Stimulated activated CD4-positive, alpha-beta T cell treated with anti-CD3 and anti-CD28 coated beads, Interleukin-2, amount 100 ng/mL, for 48 hours (primary cell): Measurements from ENCODE around the gene DGKE.
A peak's percentile ranks its signal among the peaks of the same experiment; 100 is the strongest.

Source experiments
- DNase-seq, 2 donors: peaks; one replicate each; pipeline ENCODE4 v3.0.0-alpha.2; 2020

DGKE gene

DNA sequence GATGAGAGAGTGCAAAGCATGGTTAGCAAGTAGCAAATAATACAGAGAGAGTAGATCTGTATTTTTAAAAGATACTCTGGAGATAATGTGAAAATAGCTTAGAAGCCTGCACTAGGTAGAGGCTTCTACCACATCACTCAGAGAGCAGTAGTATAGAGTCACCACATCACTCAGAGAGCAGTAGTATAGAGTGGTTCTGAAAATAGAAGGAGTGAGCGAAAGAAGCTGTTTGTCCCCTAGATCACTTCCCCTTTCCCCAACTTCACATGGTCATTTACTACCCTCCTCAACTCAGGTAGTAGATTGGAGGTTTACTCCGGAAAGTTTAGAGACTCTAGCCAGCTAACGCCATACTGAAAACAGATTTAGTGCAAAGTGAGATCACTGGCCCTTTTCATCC lies 17.1 kb downstream of the DGKE start:
- no peak for DNase-seq

DNA sequence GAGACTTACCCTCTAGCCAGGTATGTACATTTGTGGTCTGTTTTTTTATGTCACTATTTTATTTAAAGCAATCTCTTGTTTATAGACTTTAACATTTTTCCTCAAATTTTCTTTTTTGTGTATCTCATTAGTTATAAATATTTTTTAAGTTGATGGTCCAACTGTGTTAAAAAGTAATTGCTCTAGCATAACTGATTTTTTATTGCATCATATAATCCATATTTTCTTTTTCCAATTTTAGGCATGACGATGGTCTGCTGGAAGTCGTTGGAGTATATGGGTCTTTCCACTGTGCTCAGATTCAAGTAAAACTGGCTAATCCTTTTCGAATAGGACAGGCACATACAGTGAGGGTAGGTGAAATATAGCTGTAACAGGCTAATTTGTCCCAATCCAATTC lies 27.9 kb downstream of the DGKE start:
- DNase-seq, result no peak

GRCh38 chr17:56863974-56864373 lies 30.0 kb downstream of the DGKE start:
- DNase-seq, result no peak

DNA sequence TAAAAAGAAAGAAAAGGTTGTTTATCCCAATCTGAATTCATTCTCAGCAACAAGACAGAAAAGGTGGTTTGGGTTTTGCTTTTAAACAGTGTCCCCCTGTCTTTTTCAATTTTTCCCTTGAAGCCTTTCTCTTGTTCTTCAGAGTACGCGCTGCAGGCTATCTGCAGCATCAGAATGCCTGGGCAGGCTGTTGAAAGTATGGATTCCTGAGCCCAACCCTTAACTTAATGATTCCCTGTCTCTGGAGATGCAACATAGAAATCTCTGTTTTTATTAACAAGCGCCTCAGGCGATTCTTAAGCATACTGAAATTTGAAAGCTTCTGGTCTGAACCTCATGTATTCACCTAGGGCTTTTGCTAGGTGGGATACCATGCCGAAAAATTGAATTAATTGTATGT lies 32.1 kb downstream of the DGKE start:
- no peak for DNase-seq

DNA sequence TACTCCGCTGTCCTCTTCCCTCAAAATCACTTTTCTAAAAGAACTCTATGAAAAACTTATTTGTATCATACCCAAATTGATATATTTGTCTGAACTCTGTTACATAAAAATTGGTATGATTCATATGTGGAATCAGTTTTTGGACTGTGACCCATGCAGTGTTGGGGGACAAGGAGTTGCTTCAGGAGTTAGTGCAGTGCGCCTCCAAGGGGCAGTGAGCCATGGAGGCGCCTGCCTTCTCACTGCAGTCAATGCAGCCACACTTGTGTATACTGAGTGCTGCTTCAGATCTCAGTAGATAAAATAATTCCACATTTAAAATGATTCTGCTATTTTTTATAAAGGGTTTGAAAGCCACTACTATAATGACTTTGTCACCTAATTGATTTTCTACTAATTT lies 32.5 kb downstream of the DGKE start:
- no peak for DNase-seq

- DNase-seq, result no peak
Measured at GRCh38 chr17:56867948-56868376, 34.0 kb downstream of the DGKE start.

DNA sequence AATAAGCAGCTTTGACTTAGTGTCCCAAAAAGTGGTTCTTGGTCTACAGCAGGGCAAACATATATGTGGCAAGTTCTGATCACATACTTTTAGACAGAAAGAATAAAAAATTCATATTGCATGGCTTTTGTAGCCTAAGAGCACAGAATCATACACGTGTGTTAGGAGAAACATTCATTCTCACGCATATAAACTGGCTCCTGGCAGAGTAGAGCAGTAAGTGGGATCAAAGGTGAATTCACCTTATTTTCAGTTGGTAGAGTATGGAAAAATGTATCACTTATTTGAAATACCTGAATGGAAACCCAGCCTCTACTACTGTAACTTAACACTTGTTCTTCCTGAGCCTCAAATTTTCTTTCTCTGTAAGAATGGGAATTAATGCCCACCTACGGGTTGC lies 34.8 kb downstream of the DGKE start:
- no peak for DNase-seq

- DNase-seq, result peak in 1 of 2 donors; percentile 15
Measured at GRCh38 chr17:56870081-56870651, 36.2 kb downstream of the DGKE start.

- DNase-seq, result no peak
Measured at GRCh38 chr17:56876766-56877179, 42.8 kb downstream of the DGKE start.

GRCh38 chr17:56879280-56879679 lies 45.3 kb downstream of the DGKE start:
- DNase-seq, result no peak

DNA sequence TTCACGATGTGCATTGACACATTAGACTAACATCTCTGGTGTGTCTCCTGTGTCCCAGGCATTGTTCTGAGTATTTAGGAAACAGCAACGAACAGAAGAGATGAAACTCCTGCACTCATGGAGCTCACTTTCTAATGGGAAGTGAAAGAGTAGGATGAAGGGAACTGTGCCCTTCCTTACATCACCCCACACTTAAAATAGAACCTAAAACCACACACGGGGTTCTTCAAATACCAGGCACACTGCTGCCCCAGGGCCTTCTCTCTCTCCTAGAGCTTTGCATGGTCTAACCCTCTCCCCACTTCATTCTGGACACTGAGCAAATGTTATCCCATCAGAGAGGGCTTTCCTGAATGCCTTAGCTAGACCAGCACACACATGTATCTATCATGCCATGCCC lies 46.2 kb downstream of the DGKE start:
- DNase-seq, result no peak

DNA sequence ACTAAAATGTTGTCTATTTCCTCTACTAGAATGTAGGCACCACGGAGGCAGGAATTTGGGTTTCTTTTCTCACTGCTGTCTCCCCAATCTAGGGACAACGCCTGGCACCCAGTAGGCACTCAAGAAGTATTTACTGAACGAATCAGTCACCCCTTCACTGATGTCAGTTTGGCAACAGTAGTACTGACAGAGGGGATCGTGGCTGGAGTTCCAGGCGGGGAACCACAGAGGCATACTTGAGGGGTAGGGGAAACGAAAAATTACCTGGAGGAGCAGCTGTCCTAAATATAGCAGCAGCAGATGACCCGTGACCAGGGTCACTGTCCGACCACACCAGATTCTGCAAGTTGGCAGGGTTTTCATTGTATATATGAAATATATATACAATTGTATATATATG lies 46.6 kb downstream of the DGKE start:
- no peak for DNase-seq

DNA sequence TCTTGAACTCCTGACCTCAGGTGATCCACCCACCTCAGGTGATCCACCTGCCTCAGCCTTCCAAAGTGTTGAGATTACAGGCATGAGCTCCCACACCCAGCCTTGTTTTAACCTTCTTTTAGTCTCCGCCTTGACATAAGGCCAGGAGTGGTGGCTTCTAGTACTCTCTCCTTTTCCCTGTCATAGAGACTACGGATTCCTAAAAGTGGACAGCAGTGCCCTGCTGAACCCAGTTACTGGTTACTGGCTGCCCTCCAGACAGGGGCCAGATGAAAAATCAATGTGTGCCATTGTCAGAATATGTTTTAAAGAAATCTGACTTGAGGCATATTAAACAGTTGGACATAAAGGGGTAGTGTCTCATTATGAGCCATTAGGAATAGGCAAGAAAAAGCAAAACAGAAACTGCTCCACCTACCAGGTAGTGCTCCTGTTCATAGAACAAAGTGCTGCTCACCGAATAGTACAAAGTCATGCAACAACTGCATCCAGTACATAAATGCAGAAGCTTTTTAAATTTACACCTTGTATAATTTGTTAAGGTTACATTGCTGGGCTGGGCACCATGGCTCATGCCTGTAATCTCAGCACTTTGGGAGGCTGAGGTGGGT lies 47.8 kb downstream of the DGKE start:
- no peak for DNase-seq

DNA sequence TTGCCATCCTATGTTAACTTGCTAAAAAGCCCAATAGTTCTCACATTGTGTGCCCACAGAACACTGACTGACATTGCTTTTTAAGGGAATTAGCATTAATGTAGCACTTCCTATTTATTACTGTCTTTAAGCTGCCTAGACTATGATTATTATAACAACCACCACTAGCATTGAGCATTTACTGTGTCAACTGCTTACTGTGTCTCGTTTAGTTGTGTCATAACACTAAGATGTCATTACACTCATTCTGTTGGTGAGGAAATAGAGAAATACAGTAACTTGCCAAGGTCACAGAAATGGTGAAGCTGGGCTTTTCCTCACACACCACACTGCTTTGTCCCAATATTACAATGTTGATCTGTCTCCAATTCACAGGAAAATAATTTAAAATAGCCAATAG lies 49.7 kb downstream of the DGKE start:
- no peak for DNase-seq

DNA sequence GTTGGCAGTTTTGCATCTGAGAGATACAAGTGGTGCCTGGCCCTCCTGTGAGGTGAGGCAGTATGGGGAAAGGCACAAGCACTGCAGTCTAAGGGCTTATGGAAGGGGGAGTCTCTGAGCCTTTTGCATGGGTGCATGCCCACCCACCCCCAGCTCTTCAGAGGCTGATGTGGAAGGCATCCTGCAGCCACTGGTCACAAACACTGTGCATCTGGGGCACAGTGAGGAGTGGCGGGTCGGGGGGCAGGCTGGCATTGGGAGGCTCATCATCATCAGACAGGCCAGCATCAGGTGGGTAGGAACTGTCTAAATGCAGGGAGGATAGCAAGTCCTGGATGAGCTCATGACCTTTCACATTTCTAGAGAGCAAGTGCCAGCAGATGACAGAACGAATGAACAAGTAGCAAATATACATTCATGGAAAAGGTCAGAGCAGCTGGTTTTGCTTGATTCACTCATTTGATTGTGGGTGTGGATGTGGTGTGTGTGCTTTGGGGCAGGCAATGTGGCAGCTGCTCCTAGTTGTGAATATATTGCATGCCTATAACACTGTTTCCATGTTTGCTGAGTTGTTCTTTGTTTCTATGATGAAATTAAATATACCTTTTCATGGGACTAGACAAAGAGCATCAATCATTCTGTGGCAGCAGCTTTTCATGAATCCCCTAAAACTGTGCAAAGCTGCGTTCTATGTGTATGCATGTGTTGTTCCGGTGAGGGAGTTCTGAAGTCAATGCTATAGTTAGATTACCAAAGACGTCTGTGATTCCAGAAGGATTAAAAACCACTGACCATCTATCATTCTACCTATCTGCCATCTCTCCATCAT lies 50.7 kb downstream of the DGKE start:
- no peak for DNase-seq

GRCh38 chr17:56885312-56885657 lies 51.3 kb downstream of the DGKE start:
- DNase-seq, result no peak

DNA sequence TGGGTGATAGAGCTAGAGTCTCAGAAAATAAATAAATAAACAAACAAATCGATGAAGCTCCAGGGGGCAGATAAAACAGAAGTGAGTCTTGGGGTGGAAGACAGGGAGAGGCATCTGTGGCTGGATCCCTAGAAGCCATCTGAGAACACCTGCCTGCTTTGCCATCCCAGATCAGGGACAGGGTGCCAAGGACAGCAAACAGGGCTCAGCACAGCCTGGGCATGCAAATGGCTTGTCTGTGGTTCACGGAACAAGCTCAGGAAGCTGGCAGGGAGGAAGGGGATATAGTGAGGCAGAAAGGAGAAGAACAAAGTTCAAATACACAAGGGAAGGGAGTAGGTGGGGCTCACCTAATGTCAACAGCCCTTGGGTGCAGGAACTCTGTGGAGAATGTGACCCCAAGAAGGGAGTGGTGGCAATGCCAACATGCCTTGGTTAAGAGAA lies 52.4 kb downstream of the DGKE start:
- no peak for DNase-seq

DNA sequence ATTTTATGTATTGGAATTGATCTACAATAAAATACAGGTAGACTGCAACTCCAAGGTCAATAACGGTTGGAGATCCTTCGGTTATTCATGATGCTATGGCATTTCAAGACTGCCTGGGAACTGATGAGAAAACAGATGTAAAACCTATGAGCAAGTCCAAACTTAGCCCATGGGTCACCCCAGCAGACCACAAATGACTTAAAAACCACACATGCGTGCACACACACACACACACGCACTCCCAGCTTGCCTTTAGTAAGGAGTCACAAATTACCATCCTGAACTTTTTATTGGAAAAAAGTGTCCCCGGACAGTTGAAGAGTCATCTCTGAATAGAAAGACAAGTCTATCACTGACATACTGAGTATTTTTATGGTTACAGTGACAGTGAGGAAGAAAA lies 53.2 kb downstream of the DGKE start:
- no peak for DNase-seq

- no peak for DNase-seq
Measured at GRCh38 chr17:56887552-56888467, 53.9 kb downstream of the DGKE start.

DNA sequence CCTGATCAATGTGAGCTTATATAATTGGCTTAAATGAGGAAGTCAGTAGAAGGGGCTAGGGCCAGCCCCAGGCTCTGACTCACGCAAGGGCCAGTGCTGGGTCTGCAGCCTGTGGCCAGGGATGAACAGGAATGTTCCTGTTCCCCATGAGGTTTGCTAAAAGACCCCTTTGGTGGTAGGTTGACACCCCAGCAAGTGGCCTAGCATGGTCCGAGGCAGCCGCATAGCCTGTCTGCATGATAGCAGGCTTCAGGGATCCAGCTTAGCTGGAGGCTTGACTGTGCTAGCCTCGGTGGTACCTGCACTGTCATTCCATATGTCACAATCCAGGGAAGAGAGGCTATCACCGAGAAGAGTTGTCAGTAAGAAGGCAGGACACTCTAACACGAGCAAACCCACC lies 56.4 kb downstream of the DGKE start:
- DNase-seq, result no peak

- DNase-seq, result no peak
Measured at GRCh38 chr17:56890906-56891674, 57.1 kb downstream of the DGKE start.

DNA sequence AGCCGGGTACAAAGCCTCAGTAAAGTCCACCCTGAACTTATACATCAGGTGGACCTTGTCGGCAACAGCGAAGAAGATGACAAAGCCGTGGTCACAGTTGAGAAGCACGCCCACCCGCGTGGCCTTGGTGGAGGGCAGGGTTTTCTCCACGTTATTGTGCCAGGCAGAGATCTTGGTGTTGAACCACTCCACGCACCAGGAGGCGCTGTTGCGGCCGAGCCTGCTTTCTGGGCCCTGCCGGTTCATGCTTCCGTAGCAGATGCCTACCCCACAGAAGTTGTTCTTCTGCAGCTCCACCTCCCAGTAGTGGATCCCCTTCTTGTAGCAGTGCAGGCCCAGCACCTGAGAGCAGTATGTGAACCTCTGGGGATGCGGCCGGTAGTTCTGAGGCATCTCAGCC lies 57.8 kb downstream of the DGKE start:
- DNase-seq, result peak; percentile 47 to 52
